ENCODE results near the gene GLRB.

DNA sequence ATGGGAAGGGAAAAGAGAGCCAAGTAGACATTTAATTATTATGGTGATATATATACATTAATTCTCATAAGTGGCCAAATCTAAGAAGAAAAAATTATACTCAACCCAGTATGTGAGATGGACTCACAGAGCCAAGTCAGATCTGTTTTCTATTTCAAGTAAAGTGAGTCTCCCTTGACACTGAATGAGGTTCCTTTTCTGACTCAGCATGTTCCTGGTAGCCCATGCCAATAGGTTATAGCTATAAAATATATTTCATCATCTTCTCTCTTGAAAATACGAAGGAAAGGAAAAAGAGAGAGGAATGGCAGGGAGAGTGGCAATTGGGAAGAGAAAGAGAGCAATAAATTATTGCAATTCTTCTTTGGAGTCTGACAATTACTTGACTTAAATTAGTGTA, 75.8 kb downstream of the GLRB start:
- TF ChIP-seq, protein P1, sequence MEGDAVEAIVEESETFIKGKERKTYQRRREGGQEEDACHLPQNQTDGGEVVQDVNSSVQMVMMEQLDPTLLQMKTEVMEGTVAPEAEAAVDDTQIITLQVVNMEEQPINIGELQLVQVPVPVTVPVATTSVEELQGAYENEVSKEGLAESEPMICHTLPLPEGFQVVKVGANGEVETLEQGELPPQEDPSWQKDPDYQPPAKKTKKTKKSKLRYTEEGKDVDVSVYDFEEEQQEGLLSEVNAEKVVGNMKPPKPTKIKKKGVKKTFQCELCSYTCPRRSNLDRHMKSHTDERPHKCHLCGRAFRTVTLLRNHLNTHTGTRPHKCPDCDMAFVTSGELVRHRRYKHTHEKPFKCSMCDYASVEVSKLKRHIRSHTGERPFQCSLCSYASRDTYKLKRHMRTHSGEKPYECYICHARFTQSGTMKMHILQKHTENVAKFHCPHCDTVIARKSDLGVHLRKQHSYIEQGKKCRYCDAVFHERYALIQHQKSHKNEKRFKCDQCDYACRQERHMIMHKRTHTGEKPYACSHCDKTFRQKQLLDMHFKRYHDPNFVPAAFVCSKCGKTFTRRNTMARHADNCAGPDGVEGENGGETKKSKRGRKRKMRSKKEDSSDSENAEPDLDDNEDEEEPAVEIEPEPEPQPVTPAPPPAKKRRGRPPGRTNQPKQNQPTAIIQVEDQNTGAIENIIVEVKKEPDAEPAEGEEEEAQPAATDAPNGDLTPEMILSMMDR (IDR thresholded peaks at IDR 0.05) = no peak
- TF ChIP-seq POLR2AphosphoS5 (IDR thresholded peaks at IDR 0.05; ENCODE audit: low read depth, low read length) = no peak
- TF ChIP-seq TCF7L2 (IDR thresholded peaks at IDR 0.05; ENCODE audit: low read depth, low read length) = no peak
- TF ChIP-seq SIN3A (IDR thresholded peaks at IDR 0.05; ENCODE audit: borderline replicate concordance, insufficient read depth, low read depth, low read length) = no peak
- TF ChIP-seq, protein P2, sequence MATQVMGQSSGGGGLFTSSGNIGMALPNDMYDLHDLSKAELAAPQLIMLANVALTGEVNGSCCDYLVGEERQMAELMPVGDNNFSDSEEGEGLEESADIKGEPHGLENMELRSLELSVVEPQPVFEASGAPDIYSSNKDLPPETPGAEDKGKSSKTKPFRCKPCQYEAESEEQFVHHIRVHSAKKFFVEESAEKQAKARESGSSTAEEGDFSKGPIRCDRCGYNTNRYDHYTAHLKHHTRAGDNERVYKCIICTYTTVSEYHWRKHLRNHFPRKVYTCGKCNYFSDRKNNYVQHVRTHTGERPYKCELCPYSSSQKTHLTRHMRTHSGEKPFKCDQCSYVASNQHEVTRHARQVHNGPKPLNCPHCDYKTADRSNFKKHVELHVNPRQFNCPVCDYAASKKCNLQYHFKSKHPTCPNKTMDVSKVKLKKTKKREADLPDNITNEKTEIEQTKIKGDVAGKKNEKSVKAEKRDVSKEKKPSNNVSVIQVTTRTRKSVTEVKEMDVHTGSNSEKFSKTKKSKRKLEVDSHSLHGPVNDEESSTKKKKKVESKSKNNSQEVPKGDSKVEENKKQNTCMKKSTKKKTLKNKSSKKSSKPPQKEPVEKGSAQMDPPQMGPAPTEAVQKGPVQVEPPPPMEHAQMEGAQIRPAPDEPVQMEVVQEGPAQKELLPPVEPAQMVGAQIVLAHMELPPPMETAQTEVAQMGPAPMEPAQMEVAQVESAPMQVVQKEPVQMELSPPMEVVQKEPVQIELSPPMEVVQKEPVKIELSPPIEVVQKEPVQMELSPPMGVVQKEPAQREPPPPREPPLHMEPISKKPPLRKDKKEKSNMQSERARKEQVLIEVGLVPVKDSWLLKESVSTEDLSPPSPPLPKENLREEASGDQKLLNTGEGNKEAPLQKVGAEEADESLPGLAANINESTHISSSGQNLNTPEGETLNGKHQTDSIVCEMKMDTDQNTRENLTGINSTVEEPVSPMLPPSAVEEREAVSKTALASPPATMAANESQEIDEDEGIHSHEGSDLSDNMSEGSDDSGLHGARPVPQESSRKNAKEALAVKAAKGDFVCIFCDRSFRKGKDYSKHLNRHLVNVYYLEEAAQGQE (IDR thresholded peaks at IDR 0.05; ENCODE audit: insufficient read depth in 1 of 2, low read depth in 2 of 2, low read length in 1 of 2) = no peak
